GM21786 (cell line): ENCODE measurements around the gene ATG2A.

Experiments used
- ATAC-seq: cut with Tn5 transposase; IDR thresholded peaks from one replicate; pipeline ENCODE4 v1.9.1; 2021; ENCODE audit not compliant: unreplicated experiment

The ATG2A gene

DNA sequence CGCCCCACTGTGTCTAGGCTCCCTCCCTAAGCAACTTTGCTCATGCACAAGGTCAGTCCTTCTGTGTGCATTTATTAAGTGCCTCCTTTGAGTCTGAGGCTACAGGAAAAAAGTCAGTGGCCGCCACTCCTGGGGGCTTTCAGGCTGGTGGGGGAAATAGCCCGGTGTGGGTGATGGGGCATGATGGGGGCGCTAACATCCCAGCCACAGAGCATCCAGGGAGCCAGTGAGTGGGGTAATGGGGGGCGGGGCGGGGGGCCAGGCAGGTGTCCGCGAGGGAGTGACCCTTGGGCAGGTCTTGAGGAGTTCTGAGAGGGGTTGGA, 28.6 kb downstream of the ATG2A start:
- ATAC-seq: no peak

DNA sequence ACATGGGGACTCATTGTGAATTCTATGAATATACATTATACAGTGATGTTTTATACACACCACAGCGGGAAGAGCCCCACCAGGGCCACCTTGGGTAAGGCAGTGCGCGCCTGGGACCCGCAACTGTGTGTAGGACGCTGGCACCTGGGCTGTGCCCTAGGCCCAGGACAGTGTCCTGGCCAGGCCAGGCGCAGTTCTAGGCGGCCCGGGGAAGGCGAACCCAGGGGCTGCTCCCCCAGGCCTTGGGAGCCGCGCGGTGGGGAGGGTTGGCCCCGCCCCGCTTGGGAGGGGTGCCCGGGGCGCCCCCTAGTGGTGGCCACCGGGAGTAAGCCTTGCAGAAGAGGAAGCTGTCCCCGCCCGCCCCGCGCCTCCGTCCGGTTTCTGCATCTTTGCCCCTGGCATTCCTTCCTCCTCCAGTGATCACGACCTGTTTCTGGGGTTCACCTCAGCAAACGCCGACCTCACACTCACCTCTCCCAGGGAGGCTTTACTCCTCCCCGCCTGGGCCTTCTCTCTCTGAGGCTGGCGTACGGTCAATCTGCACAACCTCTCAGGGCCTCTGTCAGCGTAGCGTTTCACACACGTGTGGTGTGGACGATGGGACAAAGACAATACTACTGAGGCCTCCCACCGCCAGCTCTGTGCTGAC, 29.1 kb downstream of the ATG2A start:
- ATAC-seq: peak; percentile 58

DNA sequence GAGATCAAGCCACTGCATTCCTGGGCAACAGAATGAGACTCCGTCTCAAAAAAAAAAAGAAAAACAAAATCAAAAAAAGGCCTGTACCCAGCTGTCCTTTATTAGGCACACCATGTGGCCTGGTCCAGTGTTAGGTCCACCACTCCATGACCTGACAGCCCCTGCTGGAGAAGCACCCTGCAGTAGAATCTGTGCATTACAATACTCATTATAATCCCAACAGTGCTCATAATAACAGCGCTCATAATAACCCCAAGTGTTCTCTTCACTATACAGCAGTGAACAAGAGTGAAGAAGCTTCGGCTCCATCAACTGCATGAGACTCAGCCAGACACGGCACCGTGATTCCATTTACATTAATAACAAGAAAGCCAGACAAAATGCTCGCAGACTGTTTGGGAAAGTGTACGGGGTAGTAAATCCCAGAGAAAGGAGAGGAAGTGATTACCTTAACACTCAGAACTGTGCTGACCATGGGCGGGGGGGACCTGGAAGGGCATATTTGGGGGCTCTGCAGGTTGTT, 29.7 kb downstream of the ATG2A start:
- ATAC-seq: no peak

DNA sequence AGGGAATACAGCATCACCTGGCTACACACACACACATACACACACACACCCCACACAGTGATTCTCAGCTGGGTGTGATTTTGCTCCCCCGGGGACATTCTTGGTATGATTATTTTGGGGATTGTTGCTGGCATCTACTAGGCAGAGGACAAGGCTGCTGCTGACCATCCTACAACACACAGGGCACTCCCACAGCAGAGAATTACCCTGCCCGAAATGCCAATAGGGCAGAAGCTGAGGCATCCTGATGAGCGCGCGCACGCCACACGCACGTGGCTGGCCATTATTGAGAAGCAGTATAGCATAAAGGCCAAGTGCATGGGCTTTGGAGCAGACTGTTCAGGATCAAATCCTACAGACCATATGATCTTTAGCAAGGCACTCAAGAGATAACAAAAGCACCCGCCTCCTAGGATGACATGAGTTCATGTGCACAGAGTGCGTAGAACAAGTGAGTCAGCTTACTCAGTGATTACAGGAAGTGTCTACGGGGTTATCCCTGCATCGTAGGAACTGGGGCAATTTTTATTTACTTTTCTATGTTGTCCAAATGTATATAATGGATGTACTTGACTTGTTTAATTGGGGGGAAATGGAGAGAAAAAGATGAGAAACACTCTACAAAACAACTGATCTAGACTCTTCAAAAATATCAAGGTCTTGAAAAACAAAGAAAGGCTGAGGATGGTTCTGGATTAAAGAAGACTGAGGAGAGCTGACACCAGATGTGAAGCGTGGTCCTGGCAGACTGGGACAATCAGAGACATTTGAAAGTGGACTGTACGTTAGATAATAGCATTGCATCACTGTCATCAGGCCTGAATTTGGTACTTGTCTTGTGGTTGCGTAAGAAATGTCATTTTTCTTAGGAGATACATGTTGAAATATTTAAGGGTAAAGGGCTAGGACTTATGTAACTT, 31.4 kb downstream of the ATG2A start:
- no peak for ATAC-seq

DNA sequence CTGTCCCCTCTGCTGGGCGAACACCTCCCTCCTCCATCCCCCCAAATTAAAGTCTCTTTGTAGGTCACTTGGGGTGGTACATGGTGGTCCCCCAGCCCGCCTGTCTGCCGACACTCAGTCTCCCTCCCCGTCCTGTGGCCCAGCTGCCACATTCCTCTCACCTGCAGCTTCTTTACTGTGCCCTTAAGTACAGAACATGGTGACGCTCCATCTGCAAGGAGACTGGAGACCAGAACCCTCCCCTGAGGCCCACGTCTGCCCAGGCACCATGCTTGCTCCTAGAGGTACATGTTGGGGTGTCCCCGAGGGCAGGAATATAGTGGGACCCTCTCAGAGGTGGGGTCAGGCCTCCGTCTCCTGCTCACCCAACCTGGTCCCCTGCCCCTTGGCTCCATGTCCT, 33.0 kb downstream of the ATG2A start:
- ATAC-seq: no peak

DNA sequence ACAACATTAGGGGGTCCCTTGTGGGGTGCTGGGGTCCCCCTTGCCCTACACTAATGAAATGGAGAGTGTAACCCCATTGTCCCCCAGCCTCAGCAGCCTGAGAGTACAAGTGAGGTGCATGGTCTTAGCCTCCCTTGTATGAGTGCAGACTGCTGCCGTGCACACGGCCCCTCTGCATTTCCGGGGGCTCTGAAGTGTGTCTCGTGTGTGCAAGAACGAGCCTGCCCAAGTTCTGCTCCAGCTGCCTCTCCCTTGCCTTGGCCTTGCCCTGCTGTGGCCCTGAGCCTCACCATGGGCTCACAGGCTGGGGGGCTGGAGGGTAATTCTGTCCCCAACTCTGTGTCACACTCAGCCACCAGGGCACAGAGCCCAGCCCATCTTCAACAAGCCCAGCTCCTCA, 33.4 kb downstream of the ATG2A start:
- no peak for ATAC-seq

DNA sequence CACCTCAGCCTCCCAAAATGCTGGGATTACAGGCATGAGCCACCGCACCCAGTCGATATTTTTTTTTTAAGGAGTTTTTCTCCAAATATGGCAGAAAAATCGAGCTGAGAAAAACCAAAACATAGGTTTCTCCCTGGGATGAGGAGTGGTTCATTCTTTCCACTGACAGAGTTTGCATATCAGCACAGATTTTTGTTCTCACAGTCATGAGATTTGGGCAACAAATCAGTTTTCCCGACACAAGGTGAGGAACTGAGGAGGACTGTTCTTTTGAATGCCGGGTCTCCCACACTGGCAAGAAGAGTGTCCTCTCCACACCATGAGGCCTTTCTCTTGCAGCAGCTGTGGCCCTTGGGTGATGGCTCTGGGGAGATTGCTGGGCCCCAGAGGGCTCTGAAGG, 34.8 kb downstream of the ATG2A start:
- no peak for ATAC-seq

DNA sequence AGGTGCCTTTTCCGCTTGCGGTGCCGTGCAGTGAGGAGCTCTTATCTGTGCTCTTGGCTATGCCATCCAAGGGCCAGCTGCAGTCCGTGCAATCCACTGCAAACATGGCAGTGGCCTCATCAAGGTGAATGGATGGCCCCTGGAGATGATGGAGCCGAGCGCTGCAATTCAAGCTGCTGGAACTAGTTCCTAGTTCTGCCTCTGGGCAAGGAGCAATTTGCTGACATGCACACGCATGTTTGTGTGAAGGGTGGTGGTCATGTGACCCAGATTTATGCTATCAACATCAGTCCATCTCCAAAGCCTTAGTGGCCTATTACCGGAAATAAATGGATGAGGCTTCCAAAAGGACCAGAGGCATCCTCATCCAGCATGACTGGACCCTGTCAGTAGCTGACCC, 35.5 kb downstream of the ATG2A start:
- ATAC-seq: no peak

DNA sequence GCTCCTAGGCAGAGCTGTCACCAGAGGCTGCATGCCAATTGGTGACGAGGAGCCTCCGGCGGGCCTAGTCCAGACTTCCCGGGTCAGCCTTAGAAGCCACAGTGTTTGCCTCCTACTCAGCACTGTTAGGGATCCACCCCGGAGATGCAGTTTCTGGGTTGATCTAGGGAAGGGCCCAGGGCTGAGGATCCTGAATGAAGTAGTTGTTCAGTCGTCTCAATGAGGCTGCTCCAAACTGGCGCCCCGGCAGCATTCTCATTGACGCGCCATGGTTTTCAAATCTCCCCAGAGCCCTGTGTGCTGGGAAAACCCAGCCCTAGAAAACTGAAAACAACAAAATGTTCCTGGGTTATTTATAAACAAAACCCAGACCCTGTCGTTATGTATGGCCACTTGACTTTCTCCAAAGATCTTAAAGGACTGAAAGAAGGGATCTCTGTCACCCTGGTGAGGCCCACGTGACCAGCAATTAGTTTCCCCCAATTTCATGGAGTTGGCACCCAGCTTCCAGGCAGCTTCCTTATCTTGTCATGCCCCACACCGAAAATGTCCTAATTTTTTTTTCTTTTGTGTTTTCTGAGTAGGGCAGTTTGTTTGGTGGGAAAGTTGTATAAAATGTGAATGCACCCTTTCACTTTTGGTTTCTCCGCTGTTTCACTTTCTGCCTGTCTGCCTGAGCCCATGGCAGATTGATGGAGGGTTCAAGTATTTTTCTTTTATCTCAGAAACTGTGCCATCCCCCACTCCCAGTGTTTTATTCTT, 36.6 kb downstream of the ATG2A start:
- no peak for ATAC-seq

DNA sequence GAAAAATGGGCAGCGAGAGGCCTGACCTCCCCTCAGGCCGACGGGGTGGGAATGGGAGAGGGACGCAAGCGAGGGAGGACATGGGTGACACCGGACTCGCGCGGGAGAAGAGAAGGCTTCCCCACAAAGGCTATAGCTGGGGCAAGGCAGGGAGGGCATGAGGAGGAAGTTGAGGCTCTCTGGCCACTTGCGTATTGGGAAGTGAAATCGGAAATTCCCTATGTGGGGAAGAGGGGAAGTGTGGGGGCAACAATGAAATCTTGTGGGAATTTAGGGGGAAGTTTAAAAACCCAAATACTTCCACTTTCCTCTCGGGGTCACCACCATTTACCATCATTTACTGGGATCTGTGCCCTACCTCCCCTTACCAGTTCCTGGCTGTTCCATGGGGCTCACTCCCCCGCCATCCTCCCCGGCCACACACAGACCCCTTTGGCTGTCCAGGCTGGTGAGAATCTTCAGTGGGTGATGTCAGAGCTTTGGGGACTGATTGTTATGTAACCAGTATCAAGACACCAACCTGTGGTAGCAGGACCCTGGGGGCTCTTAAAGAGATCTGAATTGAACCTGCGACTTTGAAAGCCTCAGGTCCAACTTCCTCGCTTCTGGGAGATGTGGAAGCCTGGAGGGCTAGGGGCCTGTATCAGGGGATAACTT, 37.6 kb downstream of the ATG2A start:
- no peak for ATAC-seq

DNA sequence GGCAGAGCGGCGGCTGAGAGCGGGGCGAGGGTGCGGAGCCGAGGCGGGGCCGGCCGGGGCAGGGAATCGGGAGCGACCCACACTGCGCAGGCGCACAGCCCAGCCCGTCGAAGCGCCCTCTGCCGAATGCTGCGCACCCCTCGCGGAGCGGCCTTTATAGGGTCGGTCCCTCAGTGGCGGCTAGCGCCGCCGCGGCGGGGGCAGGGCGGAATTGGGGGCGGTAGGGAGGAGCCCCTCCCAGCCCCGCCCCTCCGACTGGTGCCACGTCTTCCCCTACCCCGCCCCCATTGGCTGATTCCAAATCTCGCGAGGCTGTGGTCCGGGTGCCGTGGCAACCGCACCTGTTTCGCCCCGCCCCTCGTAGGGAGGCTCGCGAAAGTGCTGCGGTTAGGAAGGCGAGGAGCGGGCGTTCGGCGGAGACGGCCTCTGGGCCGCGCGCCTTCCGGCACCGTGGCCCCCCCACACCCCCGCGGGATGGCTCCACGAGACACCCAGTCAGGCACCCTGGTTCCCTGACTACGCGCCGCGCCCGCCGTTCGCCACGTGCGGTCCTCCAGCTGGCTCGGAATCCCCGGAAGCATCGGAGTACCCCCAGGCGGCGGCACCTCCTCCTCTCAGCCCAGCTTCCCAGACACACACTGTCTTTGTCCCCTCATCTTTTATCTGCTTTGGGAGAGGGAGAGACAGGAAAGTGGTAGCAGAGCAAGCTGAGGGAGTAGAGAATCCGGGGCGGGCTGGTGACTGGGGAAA, 38.3 kb downstream of the ATG2A start, which contains the start of gene EHD1:
Gene EHD1 (minus strand): TSS at position 128 of the 750 bp plus-strand sequence. CDS start 157 bp downstream, outside the sequence.
- peak; percentile 67 for ATAC-seq

DNA sequence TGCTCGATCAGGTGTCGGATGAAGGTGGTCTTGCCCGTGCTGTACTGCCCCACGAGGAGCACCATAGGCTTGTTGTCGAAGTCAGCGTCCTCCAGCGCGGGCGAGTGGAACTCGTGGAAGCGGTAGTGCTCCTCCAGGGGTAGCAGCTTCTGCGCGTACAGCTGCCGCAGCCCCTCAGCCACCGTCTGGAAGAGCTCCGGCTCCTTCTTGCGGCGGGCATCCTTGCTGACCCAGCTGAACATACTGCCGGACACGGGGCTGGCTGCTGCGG, 38.9 kb downstream of the ATG2A start:
- ATAC-seq: no peak

DNA sequence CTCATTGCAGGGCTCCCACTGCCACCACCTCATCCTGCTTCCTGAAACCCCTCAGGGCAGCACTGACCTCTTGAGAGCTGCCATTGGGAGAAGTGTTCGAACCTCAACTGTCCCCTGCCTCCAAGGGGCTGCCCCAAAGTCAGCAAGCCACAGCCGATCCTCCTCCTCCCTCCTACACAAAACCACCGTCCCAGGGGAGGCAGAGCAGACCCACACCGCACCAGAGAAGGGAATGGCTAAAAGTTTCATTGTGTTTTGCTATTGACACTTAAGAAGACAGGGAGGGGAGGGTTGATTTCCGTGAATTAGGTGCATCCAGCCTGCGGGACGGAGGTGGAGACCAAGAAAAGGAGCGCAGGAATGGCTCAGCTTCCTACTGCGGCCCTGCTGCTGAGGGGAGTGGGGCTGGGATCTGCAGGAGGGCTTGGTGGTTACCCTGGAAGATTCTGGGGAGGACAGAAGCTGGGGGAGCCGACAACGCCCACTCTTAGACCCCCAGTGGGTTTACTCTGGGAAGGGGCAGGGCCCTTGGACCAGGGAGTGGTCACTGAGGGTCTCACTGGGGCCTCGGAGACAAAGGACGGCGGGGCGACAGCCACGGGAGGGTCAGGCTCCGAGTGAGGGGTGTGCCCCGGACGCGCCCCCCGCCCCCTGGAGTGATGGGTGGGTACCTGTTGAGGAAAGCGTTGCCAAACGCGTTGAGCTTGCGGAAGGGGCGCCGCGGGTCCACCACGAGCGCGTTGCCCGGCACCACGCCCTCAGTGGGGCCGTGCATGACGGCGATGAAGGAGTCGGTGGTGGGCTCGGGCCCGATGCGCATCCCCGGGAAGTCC, 39.4 kb downstream of the ATG2A start:
- ATAC-seq: no peak

DNA sequence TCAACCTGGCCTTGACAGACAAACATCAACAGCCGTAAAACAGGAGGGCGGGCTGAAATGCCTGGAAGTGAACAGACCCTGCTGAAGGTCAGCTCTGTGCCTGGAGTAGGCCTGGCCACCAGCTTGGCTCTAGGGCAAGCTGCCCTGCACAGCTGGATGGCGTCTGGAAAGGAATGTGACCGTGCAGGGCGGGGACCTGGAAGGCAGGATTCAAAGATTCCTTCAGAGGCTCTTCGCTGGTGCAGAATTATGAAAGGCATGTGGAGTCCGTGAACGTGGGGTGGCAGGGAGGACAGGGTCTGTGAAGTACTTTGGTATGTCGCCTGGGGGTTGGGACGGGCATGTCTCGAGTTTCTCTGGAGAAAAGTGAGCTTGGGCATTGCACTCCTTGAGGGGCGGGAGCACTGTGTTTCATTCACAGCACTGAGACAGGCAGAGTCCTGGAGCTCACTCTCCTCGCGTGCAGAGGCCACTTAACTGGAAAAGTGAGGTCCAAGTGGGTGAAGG, 40.1 kb downstream of the ATG2A start:
- ATAC-seq: no peak

DNA sequence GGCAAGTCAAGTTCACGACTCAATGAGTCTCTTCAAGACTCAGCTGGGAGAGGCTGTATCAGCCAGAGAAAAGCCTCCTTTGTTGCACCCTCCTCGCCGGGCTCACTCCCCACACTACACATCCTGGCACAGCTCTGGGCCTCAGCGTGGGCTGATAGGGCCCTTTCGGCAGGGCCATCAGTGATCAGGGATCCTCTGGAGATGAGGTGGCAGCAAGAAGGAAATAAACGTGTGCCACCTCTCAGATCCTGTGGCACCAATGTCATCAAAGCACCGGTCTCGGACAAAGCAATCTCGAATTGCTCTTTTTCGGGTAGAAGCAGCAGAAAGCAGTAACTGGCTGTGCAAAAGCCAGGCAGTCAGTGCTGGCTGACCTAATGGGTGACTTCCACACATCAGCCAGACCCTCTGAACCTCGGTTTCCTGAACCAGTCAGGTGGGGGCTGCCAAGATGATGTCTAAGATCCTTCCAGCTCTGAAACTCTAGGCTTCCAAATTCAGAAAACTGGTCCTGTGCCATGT, 40.7 kb downstream of the ATG2A start:
- no peak for ATAC-seq

DNA sequence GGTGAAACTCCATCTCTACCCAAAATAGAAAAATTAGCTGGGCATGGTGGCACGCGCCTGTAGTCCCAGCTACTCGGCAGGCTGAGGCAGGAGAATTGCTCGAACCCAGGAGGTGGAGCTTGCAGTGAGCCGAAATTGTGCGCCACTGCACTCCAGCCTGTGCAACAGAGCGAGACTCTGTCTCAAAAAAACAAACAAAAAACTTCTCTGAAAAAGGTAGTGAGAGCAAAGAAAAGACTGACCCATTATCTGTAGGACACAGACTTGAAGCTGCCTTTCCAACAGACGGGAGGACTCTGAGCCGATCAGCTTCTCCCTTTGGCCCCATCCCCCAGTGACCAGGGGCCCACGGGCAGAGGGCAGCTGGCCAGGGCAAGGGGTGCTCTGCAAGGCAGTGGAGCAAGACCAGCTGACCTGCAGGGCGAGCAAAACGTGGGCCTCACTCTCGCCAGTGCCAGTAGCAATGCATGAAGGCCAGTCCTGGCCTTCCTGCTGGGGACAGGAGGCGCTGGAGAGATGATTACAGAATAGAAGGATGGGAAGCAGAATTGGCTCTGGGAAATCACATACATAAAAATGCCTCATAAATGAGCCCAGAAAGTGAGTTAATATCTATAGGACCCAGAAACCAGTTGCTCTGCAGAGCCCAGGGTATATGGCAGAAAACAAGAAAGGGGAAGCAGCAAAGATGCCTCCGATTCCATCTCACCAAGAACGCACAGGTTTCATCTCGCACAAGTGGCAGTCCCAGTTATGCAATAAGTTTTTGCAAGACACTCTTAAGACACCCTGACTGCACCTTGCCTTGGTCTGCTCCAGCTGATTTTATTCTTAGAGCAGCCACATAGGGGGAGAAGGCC, 41.4 kb downstream of the ATG2A start:
- ATAC-seq: no peak

DNA sequence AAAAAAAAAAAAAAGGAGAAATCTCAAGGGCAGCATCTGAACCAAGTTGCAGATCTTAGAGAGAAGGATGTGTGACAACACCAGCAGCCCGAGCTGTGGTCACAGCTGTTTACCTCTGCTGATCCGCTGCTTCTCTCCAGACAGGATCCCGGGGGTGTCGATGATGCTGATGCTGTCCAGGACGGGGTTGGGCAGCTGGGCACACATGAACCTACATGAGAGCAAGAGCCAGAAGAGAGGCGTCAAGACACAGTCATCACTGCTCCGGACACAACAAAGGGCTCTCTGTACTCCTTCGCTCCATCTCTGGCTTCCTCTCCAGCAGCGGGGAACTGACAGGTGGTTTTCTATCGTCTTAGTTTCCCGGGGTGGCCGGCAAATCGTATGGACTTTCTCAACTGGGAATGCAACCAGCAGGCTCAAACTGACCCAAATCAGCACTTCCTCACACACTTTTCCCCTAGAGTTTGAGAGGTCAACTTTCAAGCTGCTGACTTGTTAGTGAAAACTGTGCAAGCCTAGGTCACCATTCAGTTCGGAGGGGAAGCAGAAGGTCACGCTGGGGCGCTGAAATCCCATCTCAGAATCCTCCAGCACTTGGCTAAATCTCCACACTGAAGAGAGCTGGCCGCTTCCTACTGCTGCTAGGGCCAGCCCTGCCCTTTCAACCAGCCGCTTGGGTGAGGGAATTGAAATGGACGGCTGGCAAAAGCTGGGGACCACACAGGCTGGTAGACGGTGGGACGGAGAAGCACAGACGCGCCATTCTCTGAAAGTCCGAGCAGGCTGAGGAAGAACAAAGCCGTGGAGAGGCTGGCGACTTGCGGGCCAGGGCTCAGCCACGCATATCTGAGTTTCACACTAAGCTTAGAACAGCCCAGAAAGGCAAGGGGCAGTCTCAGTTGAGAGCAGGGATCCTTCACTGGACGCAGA, 42.4 kb downstream of the ATG2A start:
- ATAC-seq: no peak
